ENCODE results near the gene CFHR1. TPM values are rescaled to one million over a fixed set of nuclear protein-coding genes. Genes with fewer than 3 reads are reported as not detected.

The CFHR1 gene
- total RNA-seq, 4 donors from 2014 or later: not detected

DNA sequence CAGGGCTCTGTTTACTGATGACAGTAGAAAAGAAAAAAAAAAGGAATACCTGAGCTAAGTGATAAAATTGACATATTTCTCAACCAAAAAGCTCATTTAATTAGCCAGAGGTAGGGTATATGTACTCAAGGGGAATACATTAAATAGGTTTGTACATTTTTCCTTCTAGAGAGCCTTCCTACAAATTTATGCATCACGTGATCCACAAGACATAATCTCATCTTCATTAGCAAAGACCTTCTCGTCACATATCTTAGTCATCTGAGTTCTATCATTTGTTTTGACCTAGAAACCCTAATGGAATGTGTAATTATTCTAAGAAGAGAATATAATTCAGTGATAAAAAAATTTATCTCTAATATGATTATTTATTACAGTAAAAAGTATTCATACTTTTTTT lies 37.7 kb downstream of the CFHR1 start:
- no peak for TF ChIP-seq POLR2A (IDR thresholded peaks at IDR 0.05)
- TF ChIP-seq, protein P1, sequence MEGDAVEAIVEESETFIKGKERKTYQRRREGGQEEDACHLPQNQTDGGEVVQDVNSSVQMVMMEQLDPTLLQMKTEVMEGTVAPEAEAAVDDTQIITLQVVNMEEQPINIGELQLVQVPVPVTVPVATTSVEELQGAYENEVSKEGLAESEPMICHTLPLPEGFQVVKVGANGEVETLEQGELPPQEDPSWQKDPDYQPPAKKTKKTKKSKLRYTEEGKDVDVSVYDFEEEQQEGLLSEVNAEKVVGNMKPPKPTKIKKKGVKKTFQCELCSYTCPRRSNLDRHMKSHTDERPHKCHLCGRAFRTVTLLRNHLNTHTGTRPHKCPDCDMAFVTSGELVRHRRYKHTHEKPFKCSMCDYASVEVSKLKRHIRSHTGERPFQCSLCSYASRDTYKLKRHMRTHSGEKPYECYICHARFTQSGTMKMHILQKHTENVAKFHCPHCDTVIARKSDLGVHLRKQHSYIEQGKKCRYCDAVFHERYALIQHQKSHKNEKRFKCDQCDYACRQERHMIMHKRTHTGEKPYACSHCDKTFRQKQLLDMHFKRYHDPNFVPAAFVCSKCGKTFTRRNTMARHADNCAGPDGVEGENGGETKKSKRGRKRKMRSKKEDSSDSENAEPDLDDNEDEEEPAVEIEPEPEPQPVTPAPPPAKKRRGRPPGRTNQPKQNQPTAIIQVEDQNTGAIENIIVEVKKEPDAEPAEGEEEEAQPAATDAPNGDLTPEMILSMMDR (IDR thresholded peaks at IDR 0.05): no peak
- intact Hi-C loops (cut with DNase I; ENCODE audit: low total_unique reads): no loop called here
- H3K4me3 ChIP-seq (ENCODE audit: low read depth, poor library complexity, severe bottlenecking): no peak overlapping the region
- WGBS, 2 donors: 75 to 77% methylated on average over 2 of the region's 2 CpGs
- no peak for DNase-seq (ENCODE audit: low spot score in 2 of 2)

DNA sequence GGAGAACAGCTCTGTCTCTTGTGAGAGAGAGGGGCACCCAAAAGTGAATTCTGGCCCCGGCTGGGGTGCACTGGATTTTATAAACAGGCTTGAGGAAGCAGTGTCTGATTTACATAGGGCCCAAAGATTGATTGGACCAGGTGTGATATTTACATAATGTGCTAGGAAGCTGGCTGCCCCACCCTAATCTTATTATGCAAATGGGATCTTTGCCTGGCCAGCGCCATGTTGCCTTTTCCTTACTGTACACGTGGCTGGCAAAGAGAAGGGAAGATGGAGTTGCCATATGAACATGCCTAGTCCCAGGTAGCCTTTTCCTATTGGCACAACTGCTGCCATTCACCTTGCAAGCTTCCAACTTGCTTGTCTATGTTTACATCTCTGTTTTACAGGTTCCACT lies 39.3 kb downstream of the CFHR1 start:
- WGBS, 2 donors: 67 to 71% methylated on average over 3 of the region's 3 CpGs
- no peak for TF ChIP-seq POLR2A (IDR thresholded peaks at IDR 0.05)
- TF ChIP-seq, protein P1 (IDR thresholded peaks at IDR 0.05): no peak
- no peak for DNase-seq (ENCODE audit: low spot score in 2 of 2)
- H3K4me3 ChIP-seq (ENCODE audit: low read depth, poor library complexity, severe bottlenecking): no peak overlapping the region
- intact Hi-C loops (cut with DNase I; ENCODE audit: low total_unique reads): no loop called here

DNA sequence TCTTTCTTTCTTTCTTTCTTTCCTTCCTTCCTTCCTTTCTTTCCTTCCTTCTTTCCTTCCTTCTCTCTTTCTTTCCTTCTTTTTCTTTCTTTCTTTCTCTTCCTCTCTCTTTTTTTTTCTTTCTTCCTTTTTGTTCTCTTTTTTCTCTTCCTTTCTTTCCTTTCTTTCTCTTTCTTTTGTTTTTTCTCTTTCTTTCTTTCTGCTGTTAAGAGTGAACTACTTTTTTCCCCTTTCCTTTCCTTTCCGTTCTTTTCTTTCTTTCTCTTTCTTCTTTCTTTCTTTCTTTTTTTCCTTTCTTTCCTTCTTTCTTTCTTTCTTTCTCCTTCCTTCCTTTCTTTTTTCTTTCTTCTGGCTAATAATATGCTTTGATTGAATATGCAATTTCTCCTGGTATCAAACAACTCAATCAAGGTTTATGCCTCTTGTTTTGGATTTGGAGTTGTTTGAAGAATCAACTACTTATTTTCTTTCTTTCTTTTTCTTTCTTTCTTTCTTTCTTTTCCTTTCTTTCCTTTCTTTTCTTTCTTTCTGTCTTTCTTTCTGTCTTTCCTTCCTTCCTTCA lies 40.9 kb downstream of the CFHR1 start:
- TF ChIP-seq, protein P1 (IDR thresholded peaks at IDR 0.05): no peak
- TF ChIP-seq POLR2A (IDR thresholded peaks at IDR 0.05): no peak
- H3K4me3 ChIP-seq (ENCODE audit: low read depth, poor library complexity, severe bottlenecking): no peak overlapping the region
- DNase-seq (ENCODE audit: low spot score in 2 of 2): no peak
- WGBS, 2 donors: 96 to 100% methylated on average over 1 of the region's 1 CpG
- intact Hi-C loops (cut with DNase I; ENCODE audit: low total_unique reads): no loop called here

DNA sequence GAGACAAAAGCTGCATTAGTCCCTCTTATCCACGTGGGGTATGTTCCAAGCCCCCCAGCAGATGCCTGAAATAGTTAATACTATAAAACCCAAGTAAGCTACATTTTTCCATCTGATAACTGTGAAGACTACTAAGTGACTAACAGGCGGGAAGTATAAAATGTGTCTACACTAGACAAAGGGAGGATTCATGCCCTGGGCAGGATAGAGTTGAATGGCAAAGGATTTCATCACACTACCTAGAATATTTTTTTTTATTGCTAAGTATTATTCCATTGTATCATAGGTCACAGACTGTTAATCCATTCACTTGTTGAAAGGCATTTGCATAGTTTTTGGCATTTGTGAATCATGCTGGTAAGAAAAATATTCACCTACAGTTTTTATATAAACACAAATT lies 41.9 kb downstream of the CFHR1 start:
- WGBS, 2 donors: 49 to 58% methylated on average over 2 of the region's 2 CpGs
- intact Hi-C loops (cut with DNase I; ENCODE audit: low total_unique reads): no loop called here
- no peak for DNase-seq (ENCODE audit: low spot score in 2 of 2)
- TF ChIP-seq POLR2A (IDR thresholded peaks at IDR 0.05): no peak
- TF ChIP-seq, protein P1 (IDR thresholded peaks at IDR 0.05): no peak
- H3K4me3 ChIP-seq (ENCODE audit: low read depth, poor library complexity, severe bottlenecking): no peak overlapping the region

DNA sequence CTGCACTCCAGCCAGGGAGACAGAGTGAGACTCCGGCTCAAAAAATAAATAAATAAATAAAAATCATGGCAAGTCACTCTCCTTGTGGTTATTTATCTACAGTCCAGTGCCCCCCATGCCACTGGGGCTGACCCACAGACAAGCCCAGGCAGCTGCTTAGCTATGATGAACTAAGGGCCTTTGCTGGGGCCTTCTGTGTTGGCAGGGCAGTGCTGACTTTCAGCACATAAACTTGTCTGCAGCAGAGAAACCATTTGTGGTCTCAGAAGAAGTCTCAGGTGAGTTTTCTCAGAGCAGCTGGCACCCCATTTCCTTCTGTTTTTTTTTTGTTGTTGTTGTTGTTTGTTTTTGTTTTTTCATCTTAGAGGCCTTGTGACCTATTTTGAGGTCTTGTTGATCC lies 47.4 kb downstream of the CFHR1 start:
- no peak overlapping the region for H3K4me3 ChIP-seq (ENCODE audit: low read depth, poor library complexity, severe bottlenecking)
- no peak for DNase-seq (ENCODE audit: low spot score in 2 of 2)
- 92 to 100% methylated on average over 1 of the region's 1 CpG for WGBS, 2 donors
- intact Hi-C loops (cut with DNase I; ENCODE audit: low total_unique reads): no loop called here
- no peak for TF ChIP-seq POLR2A (IDR thresholded peaks at IDR 0.05)
- TF ChIP-seq, protein P1 (IDR thresholded peaks at IDR 0.05): no peak

DNA sequence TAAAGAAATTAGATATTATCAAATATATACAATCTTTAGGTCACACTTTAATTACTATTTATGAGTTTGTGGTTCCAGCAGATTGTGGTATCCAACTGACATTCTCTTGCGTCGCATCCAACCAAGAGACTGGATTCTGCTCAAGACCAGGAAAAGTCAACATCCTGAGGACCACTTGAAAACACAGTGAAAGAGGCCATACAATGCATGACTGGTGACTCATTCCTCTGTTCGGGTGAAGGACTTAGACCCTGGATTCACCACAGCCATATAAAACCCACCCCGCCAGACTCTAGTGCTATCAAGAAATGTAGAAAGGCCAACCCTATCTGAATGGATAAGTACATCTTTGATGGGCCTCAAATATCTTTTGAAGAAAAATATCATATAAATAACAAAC lies 53.9 kb downstream of the CFHR1 start:
- TF ChIP-seq POLR2A (IDR thresholded peaks at IDR 0.05): no peak
- WGBS, 2 donors: 91 to 96% methylated on average over 4 of the region's 4 CpGs
- intact Hi-C loops (cut with DNase I; ENCODE audit: low total_unique reads): no loop called here
- DNase-seq (ENCODE audit: low spot score in 2 of 2): no peak
- H3K4me3 ChIP-seq (ENCODE audit: low read depth, poor library complexity, severe bottlenecking): no peak overlapping the region

Measured in lower leg skin (tissue), 4 donors.